Liver (tissue), 9 donors: Measurements from ENCODE around the gene ZNF580. TPM values are rescaled to one million over a fixed set of nuclear protein-coding genes. Genes with fewer than 3 reads are reported as not detected.

ENCODE experiments used
- DNase-seq: peaks from one replicate; pipeline ENCODE4 v3.0.0-alpha.2; 2017; ENCODE audit warnings: low spot score
- H3K27ac ChIP-seq, 2 donors: one replicate each; pipeline ENCODE4 v1.7.0; 2013; ENCODE audit warnings: inconsistent platforms in 2 of 2, low read length in 2 of 2, control low read depth in 1 of 2, low read depth in 1 of 2, mild to moderate bottlenecking in 1 of 2
- H3K27me3 ChIP-seq, 4 donors: one replicate each; pipeline versions ENCODE4 v1.6.1 to v1.7.0; 2013; ENCODE audit warnings: low read length in 3 of 4, inconsistent platforms in 1 of 4, mild to moderate bottlenecking in 1 of 4, moderate library complexity in 1 of 4; ENCODE audit not compliant: control insufficient read depth in 4 of 4, insufficient read depth in 4 of 4
- H3K36me3 ChIP-seq, 4 donors: one replicate each; pipeline versions ENCODE4 v1.6.1 to v1.7.0; 2013; ENCODE audit warnings: low read length in 3 of 4, mild to moderate bottlenecking in 3 of 4, low read depth in 1 of 4, moderate library complexity in 1 of 4; ENCODE audit not compliant: control insufficient read depth in 4 of 4, insufficient read depth in 3 of 4
- H3K4me1 ChIP-seq, 4 donors: one replicate each; pipeline versions ENCODE4 v1.6.1 to v1.7.0; 2013; ENCODE audit warnings: low read length in 3 of 4, mild to moderate bottlenecking in 3 of 4, moderate library complexity in 1 of 4; ENCODE audit not compliant: control insufficient read depth in 4 of 4, insufficient read depth in 4 of 4
- H3K4me3 ChIP-seq, 3 donors: one replicate each; pipeline versions ENCODE4 v1.6.1 to v1.7.0; 2013; ENCODE audit warnings: low read length in 3 of 3, control low read depth in 1 of 3, low read depth in 1 of 3, mild to moderate bottlenecking in 1 of 3
- H3K9ac ChIP-seq, 2 donors: one replicate each; pipeline ENCODE4 v1.7.0; 2013; ENCODE audit warnings: low read length in 2 of 2, mild to moderate bottlenecking in 2 of 2, moderate library complexity in 2 of 2, control low read depth in 1 of 2, low read depth in 1 of 2
- H3K9me3 ChIP-seq, 4 donors: one replicate each; pipeline versions ENCODE4 v1.6.1 to v1.7.0; 2013; ENCODE audit warnings: low read length in 3 of 4; ENCODE audit not compliant: control insufficient read depth in 4 of 4
- ATF3 ChIP-seq: IDR thresholded peaks from 2 replicates; pipeline ENCODE4 v1.6.1; 2016; ENCODE audit warnings: antibody characterized with exemption
- CTCF ChIP-seq: fragments of 150-350 bp; IDR thresholded peaks from 2 replicates; pipeline ENCODE4 v1.5.1; 2017; ENCODE audit warnings: improper control_type of control experiment, low read depth, low read length; ENCODE audit not compliant: missing input control
- EGR1 ChIP-seq, 2 donors: IDR thresholded peaks; 2 replicates each; pipeline ENCODE4 v1.6.1; 2016 to 2018; ENCODE audit warnings: antibody characterized with exemption in 2 of 2, low read depth in 2 of 2
- FOXA1 ChIP-seq: IDR thresholded peaks from 2 replicates; pipeline ENCODE4 v1.6.1; 2016; ENCODE audit warnings: antibody characterized with exemption
- FOXA2 ChIP-seq: IDR thresholded peaks from 2 replicates; pipeline ENCODE4 v1.6.1; 2016; ENCODE audit warnings: antibody characterized with exemption
- GABPA ChIP-seq, 2 donors: IDR thresholded peaks in 1 of 2; conservative IDR thresholded peaks in 1 of 2; 2 replicates each; pipeline ENCODE4 v1.6.1; 2016; ENCODE audit warnings: antibody characterized with exemption in 2 of 2, mild to moderate bottlenecking in 1 of 2, moderate library complexity in 1 of 2
- HNF4G ChIP-seq: IDR thresholded peaks from 2 replicates; pipeline ENCODE4 v1.6.1; 2016; ENCODE audit warnings: antibody characterized with exemption
- JUND ChIP-seq, 2 donors: IDR thresholded peaks; 2 replicates each; pipeline ENCODE4 v1.6.1; 2016; ENCODE audit warnings: antibody characterized with exemption in 2 of 2
- MAX ChIP-seq: IDR thresholded peaks from 2 replicates; pipeline ENCODE4 v1.6.1; 2016; ENCODE audit warnings: antibody characterized with exemption
- RAD21 ChIP-seq, 2 donors: IDR thresholded peaks; 2 replicates each; pipeline ENCODE4 v1.6.1; 2016; ENCODE audit warnings: antibody characterized with exemption in 2 of 2, mild to moderate bottlenecking in 2 of 2
- REST ChIP-seq: IDR thresholded peaks from 2 replicates; pipeline ENCODE4 v1.6.1; 2016; ENCODE audit warnings: antibody characterized with exemption, mild to moderate bottlenecking
- RXRA ChIP-seq, 2 donors: IDR thresholded peaks; 2 replicates each; pipeline ENCODE4 v1.6.1; 2017 to 2018; ENCODE audit warnings: antibody characterized with exemption in 2 of 2, mild to moderate bottlenecking in 1 of 2
- SP1 ChIP-seq: IDR thresholded peaks from 2 replicates; pipeline ENCODE4 v1.6.1; 2018; ENCODE audit warnings: antibody characterized with exemption, mild to moderate bottlenecking
- TAF1 ChIP-seq: conservative IDR thresholded peaks from 2 replicates; pipeline ENCODE4 v1.6.1; 2016; ENCODE audit warnings: antibody characterized with exemption, mild to moderate bottlenecking
- YY1 ChIP-seq: IDR thresholded peaks from 2 replicates; pipeline ENCODE4 v1.6.1; 2016; ENCODE audit warnings: antibody characterized with exemption, mild to moderate bottlenecking
- ZBTB33 ChIP-seq: IDR thresholded peaks from 2 replicates; pipeline ENCODE4 v1.6.1; 2016; ENCODE audit warnings: antibody characterized with exemption
- WGBS: extraction: QIAGEN DNeasy Blood & Tissue Kit; methylation state at CpG from one replicate; pipeline ENCODE4 v1.1.7; 2013; 5-methylcytosine and 5-hydroxymethylcytosine counted together
- polyA plus RNA-seq, 2 donors: library from polyadenylated mRNA; stranded (reverse) in 1 of 2; unstranded in 1 of 2; fragments of 200-250 nt in 1 of 2; fragments of >200 nt in 1 of 2; fragmentation: Nextera tagmentation in 1 of 2; extraction: Ambion mirVana in 1 of 2; gene quantifications; one replicate each; pipeline versions ENCODE4 v1.2.1 to v1.2.3, GENCODE V29; 2013 to 2015
- total RNA-seq, 2 donors: library from RNA; depleted of rRNA; stranded (reverse); fragments of >200 nt; gene quantifications; one replicate each; pipeline ENCODE4 v1.2.3, GENCODE V29; 2014
- donor health status: healthy.
- donor health status: healthy.
- donor health status: healthy.
- donor health status: healthy.
- donor health status: healthy.

ZNF580 gene
- total and polyA plus RNA-seq, 4 donors, result 2.6 to 5.2 (median 5.1) TPM

GRCh38 chr19:55673889-55674288 lies 33.1 kb downstream of the ZNF580 start (continued):
- TF ChIP-seq ZBTB33 (no peak), TAF1 (no peak)

- Histone ChIP-seq H3K4me3 (peak overlapping the region in 2 of 3 donors; percentile 6 to 95), H3K27ac (peak overlapping the region; percentile 80 to 89), H3K4me1 (peaks cover 7 to 62% (median 50%) of the 10 kb centered on the region in 4 donors), H3K27me3 (no peaks in the 10 kb centered on the region), H3K9me3 (no peaks in the 10 kb centered on the region), H3K9ac (no peak overlapping the region), H3K36me3 (peaks cover 7 to 32% (median 16%) of the 10 kb centered on the region in 4 donors)
- no peak for TF ChIP-seq ATF3
- no peak for TF ChIP-seq HNF4G
- no peak for TF ChIP-seq RXRA (IDR thresholded peaks at IDR 0.05)
- no peak for TF ChIP-seq JUND (IDR thresholded peaks at IDR 0.05)
- TF ChIP-seq CTCF, result no peak
- no peak for TF ChIP-seq SP1
- TF ChIP-seq RAD21 (IDR thresholded peaks at IDR 0.05), result no peak
- TF ChIP-seq TAF1, result no peak
- TF ChIP-seq MAX, result no peak
- no peak for TF ChIP-seq FOXA1
- 24% methylated on average over 17 of the region's 17 CpGs for WGBS
- no peak for DNase-seq
Measured at GRCh38 chr19:55674459-55674840, 33.6 kb downstream of the ZNF580 start.

GRCh38 chr19:55674841-55675660 lies 34.2 kb downstream of the ZNF580 start, which contains the start of gene EPN1:
Gene EPN1 (plus strand): TSS chr19:55675226. CDS start chr19:55678628, 3,402 bp downstream.
- under 1% methylated on average over 101 of the region's 101 CpGs for WGBS
- peak; percentile 96 for DNase-seq
- Histone ChIP-seq H3K4me1 (peaks cover 7 to 64% (median 56%) of the 10 kb centered on the region in 4 donors), H3K36me3 (peaks cover 6 to 29% (median 13%) of the 10 kb centered on the region in 4 donors), H3K27ac (peak within 1 kb of the TSS; percentile 80 to 89), H3K27me3 (no peaks in the 10 kb centered on the region), H3K9me3 (no peaks in the 10 kb centered on the region), H3K9ac (peak within 1 kb of the TSS; percentile 76 to 95), H3K4me3 (peak within 1 kb of the TSS; percentile 79 to 99 (median 95))
- peak in 1 of 2 donors; percentile 72 for TF ChIP-seq EGR1 (IDR thresholded peaks at IDR 0.05; ENCODE audit: low read depth in 2 of 2)
- TF ChIP-seq REST, result no peak
- TF ChIP-seq RXRA (IDR thresholded peaks at IDR 0.05), result no peak
- no peak for TF ChIP-seq YY1
- TF ChIP-seq SP1, result peak; percentile 22
- no peak for TF ChIP-seq FOXA2
- peak; percentile 91 to 97 for TF ChIP-seq GABPA (IDR thresholded peaks at IDR 0.05 in 1 of 2, conservative IDR thresholded peaks at IDR 0.05 in 1 of 2)
